ENCODE measurements around the gene ILF2.

ILF2 gene

GRCh38 chr1:153658400-153659174 lies 12.2 kb downstream of the ILF2 start, which contains the start of gene SNAPIN (continued):
- TF ChIP-seq, protein P1, sequence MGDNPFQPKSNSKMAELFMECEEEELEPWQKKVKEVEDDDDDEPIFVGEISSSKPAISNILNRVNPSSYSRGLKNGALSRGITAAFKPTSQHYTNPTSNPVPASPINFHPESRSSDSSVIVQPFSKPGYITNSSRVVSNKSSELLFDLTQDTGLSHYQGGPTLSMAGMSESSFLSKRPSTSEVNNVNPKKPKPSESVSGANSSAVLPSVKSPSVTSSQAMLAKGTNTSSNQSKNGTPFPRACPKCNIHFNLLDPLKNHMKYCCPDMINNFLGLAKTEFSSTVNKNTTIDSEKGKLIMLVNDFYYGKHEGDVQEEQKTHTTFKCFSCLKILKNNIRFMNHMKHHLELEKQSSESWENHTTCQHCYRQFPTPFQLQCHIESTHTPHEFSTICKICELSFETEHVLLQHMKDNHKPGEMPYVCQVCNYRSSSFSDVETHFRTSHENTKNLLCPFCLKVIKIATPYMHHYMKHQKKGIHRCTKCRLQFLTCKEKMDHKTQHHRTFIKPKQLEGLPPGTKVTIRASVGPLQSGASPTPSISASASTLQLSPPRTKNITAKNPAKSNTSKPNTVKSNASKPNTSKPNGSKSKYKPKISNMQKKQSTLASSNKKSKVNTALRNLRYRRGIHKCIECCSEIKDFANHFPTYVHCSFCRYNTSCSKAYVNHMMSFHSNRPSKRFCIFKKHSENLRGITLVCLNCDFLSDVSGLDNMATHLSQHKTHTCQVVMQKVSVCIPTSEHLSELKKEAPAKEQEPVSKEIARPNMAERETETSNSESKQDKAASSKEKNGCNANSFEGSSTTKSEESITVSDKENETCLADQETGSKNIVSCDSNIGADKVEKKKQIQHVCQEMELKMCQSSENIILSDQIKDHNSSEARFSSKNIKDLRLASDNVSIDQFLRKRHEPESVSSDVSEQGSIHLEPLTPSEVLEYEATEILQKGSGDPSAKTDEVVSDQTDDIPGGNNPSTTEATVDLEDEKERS (tag by site-specific recombination; IDR thresholded peaks at IDR 0.05): no peak
- TF ChIP-seq ZNF169 (tag by site-specific recombination; IDR thresholded peaks at IDR 0.05): no peak
- TF ChIP-seq ZSCAN30 (tag by site-specific recombination; IDR thresholded peaks at IDR 0.05): no peak
- no peak for TF ChIP-seq SETDB1 (IDR thresholded peaks at IDR 0.05; ENCODE audit: insufficient read length, low read length)
- TF ChIP-seq ZNF223 (tag by site-specific recombination; IDR thresholded peaks at IDR 0.05): no peak
- TF ChIP-seq ZNF548 (tag by site-specific recombination; IDR thresholded peaks at IDR 0.05): no peak
- TF ChIP-seq, protein P2, sequence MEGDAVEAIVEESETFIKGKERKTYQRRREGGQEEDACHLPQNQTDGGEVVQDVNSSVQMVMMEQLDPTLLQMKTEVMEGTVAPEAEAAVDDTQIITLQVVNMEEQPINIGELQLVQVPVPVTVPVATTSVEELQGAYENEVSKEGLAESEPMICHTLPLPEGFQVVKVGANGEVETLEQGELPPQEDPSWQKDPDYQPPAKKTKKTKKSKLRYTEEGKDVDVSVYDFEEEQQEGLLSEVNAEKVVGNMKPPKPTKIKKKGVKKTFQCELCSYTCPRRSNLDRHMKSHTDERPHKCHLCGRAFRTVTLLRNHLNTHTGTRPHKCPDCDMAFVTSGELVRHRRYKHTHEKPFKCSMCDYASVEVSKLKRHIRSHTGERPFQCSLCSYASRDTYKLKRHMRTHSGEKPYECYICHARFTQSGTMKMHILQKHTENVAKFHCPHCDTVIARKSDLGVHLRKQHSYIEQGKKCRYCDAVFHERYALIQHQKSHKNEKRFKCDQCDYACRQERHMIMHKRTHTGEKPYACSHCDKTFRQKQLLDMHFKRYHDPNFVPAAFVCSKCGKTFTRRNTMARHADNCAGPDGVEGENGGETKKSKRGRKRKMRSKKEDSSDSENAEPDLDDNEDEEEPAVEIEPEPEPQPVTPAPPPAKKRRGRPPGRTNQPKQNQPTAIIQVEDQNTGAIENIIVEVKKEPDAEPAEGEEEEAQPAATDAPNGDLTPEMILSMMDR (tag by site-specific recombination; IDR thresholded peaks at IDR 0.05): peak; percentile 76
- no peak for TF ChIP-seq ZNF610 (tag by site-specific recombination; IDR thresholded peaks at IDR 0.05; ENCODE audit: borderline replicate concordance)
- TF ChIP-seq, protein P3, sequence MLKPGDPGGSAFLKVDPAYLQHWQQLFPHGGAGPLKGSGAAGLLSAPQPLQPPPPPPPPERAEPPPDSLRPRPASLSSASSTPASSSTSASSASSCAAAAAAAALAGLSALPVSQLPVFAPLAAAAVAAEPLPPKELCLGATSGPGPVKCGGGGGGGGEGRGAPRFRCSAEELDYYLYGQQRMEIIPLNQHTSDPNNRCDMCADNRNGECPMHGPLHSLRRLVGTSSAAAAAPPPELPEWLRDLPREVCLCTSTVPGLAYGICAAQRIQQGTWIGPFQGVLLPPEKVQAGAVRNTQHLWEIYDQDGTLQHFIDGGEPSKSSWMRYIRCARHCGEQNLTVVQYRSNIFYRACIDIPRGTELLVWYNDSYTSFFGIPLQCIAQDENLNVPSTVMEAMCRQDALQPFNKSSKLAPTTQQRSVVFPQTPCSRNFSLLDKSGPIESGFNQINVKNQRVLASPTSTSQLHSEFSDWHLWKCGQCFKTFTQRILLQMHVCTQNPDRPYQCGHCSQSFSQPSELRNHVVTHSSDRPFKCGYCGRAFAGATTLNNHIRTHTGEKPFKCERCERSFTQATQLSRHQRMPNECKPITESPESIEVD (tag by site-specific recombination; IDR thresholded peaks at IDR 0.05): no peak
- peak; percentile 63; the same call in 1 of the 2 replicates for TF ChIP-seq KLF17 (tag by site-specific recombination; IDR thresholded peaks at IDR 0.05)
- TF ChIP-seq, protein P4, sequence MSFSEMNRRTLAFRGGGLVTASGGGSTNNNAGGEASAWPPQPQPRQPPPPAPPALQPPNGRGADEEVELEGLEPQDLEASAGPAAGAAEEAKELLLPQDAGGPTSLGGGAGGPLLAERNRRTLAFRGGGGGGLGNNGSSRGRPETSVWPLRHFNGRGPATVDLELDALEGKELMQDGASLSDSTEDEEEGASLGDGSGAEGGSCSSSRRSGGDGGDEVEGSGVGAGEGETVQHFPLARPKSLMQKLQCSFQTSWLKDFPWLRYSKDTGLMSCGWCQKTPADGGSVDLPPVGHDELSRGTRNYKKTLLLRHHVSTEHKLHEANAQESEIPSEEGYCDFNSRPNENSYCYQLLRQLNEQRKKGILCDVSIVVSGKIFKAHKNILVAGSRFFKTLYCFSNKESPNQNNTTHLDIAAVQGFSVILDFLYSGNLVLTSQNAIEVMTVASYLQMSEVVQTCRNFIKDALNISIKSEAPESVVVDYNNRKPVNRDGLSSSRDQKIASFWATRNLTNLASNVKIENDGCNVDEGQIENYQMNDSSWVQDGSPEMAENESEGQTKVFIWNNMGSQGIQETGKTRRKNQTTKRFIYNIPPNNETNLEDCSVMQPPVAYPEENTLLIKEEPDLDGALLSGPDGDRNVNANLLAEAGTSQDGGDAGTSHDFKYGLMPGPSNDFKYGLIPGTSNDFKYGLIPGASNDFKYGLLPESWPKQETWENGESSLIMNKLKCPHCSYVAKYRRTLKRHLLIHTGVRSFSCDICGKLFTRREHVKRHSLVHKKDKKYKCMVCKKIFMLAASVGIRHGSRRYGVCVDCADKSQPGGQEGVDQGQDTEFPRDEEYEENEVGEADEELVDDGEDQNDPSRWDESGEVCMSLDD (tag by site-specific recombination; IDR thresholded peaks at IDR 0.05): peak; percentile 39; the same call in 1 of the 2 replicates
- TF ChIP-seq ZBTB17 (tag by site-specific recombination; IDR thresholded peaks at IDR 0.05): peak; percentile 82
- no peak for TF ChIP-seq RBAK (tag by site-specific recombination; IDR thresholded peaks at IDR 0.05)
- TF ChIP-seq ZNF747 (tag by site-specific recombination; IDR thresholded peaks at IDR 0.05): no peak
- peak; percentile 79; the same call in 1 of the 2 replicates for TF ChIP-seq ZNF561 (tag by site-specific recombination; IDR thresholded peaks at IDR 0.05; ENCODE audit: borderline replicate concordance)
- no peak for TF ChIP-seq BCL11A (tag by site-specific recombination; IDR thresholded peaks at IDR 0.05; ENCODE audit: low read depth)
- TF ChIP-seq, protein P5, sequence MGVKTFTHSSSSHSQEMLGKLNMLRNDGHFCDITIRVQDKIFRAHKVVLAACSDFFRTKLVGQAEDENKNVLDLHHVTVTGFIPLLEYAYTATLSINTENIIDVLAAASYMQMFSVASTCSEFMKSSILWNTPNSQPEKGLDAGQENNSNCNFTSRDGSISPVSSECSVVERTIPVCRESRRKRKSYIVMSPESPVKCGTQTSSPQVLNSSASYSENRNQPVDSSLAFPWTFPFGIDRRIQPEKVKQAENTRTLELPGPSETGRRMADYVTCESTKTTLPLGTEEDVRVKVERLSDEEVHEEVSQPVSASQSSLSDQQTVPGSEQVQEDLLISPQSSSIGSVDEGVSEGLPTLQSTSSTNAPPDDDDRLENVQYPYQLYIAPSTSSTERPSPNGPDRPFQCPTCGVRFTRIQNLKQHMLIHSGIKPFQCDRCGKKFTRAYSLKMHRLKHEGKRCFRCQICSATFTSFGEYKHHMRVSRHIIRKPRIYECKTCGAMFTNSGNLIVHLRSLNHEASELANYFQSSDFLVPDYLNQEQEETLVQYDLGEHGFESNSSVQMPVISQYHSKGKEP (tag by site-specific recombination; IDR thresholded peaks at IDR 0.05): no peak
- TF ChIP-seq MYNN (tag by site-specific recombination; IDR thresholded peaks at IDR 0.05; ENCODE audit: borderline replicate concordance): no peak
- TF ChIP-seq ZNF121 (tag by site-specific recombination; IDR thresholded peaks at IDR 0.05): no peak
- no peak for TF ChIP-seq ZNF677 (tag by site-specific recombination; IDR thresholded peaks at IDR 0.05)
- no peak for TF ChIP-seq PRDM4 (tag by site-specific recombination; IDR thresholded peaks at IDR 0.05)
- peak; percentile 62 for TF ChIP-seq ZNF629 (tag by site-specific recombination; IDR thresholded peaks at IDR 0.05)
- peak; percentile 96 for TF ChIP-seq ZEB2 (tag by site-specific recombination; IDR thresholded peaks at IDR 0.05)
- TF ChIP-seq ZNF596 (tag by site-specific recombination; IDR thresholded peaks at IDR 0.05): no peak
